NCI-H524 (cell line): ENCODE measurements around the gene AZU1.

ENCODE experiments used
- DNase-seq, 2 experiments: peaks; one replicate each; lab custom pipeline; 2025; lab: John Stamatoyannopoulos, UW

Gene AZU1

DNA sequence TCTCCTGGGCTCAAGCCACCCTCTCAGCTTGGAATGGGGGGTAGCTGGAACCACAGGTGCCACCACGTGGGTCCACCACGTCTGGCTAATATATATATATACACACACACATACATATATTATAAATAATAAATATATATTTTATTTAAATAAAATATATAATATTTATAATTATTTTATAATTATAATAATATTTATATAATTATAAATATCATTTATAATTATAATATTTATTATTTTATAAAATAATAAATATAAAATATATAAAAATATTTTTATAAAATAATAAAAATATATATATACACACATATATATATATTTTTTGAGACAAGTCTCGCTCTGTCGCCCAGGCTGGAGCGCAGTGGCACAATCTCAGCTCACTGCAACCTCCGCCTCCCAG lies 26.9 kb downstream of the AZU1 start:
- no peak for DNase-seq

DNA sequence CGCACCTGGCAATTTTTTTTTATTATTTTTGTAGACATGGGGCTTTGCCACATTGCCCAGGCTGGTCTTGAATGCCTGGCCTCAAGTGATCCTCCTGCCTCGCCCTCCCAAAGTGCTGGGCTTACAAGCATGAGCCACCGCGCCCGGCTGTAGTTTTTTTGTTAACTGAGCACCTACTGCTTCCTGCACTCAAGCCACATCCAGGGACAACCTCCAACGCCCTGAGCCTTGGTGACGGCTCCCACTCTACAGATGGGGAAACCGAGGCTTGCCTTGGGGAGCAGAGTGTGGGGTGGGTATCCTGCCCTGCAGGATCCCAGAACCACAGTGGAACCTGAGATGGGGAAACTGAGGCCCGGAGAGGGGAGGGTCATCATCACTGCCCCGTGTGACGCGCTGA lies 27.5 kb downstream of the AZU1 start:
- DNase-seq = no peak

DNA sequence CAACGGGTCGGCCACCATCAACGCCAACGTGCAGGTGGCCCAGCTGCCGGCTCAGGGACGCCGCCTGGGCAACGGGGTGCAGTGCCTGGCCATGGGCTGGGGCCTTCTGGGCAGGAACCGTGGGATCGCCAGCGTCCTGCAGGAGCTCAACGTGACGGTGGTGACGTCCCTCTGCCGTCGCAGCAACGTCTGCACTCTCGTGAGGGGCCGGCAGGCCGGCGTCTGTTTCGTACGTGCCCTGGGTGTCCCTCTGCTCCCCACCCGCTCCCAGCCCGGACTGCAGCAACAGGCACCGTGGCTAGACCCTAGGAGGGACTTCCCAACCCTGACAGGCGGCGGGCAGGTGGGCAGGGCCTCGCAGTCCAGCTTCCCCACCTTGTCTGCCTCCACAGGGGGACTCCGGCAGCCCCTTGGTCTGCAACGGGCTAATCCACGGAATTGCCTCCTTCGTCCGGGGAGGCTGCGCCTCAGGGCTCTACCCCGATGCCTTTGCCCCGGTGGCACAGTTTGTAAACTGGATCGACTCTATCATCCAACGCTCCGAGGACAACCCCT lies 28.0 kb downstream of the AZU1 start:
- no peak for DNase-seq

DNA sequence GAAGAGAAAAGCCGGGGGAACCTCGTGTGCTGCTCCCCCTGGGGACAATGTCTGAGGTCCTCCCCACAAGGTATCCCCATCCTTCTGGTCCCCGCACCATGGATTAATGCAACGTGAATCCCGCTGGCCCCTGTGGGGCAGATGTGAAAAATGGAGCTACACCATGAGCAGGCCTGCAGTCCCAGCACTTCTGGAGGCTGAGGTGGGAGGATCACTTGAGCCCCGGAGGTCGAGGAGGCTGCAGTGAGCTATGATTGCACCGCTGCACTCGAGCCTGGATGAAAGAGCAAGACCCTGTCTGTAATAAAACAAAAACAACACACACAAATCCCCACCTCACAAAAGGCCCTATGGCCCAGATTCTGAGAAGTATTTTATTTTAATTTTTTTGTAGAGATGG lies 30.6 kb downstream of the AZU1 start:
- no peak for DNase-seq

DNA sequence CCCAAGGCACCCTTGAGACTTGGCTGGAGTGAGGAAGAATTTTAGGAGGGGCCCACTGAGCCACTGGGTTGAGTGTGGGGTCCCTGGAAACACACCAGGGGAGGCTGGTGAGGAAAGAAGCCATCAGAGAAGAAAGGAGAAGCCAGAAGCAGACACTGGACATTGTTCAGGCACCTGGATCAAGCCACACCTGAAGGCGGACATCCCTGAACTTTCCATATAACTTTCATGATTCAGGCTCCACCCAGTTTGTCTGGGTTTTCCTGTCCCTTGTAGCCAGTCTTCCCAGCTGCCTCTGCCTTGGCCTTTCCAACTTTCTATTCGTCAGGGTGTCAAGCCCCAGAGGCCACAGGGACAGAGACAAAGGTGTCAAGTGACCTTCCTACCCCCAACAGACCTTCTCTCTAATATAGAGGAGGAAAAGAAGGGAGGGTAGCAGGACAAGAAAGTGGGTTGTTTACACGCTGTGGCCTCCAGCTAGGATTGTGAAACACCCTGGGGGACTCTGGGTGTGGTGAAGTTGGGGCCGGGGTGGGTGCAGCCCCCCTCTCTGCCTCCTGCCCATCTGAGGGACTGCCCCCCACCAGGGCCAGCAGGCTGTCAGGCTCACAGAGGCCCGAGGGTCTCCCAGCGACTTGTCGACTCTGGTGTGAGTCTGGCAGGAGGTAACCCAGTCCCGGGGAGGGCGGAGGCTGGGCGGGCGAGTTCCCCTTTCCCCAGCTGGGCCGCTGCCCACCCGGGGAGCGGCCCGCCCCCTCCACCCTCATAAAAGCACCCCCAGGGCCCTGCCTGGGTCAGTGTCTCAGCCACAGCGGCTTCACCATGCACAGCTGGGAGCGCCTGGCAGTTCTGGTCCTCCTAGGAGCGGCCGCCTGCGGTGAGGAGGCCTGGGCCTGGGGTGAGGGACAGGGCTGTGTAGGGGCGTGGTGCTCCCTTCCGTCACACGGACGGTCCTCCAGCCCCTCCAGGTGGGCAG lies 31.5 kb downstream of the AZU1 start, which contains the start of gene CFD:
CFD (plus strand) TSS at position 797 of the 976 bp plus-strand sequence; CDS start at position 823, 26 bp downstream.
- no peak for DNase-seq

DNA sequence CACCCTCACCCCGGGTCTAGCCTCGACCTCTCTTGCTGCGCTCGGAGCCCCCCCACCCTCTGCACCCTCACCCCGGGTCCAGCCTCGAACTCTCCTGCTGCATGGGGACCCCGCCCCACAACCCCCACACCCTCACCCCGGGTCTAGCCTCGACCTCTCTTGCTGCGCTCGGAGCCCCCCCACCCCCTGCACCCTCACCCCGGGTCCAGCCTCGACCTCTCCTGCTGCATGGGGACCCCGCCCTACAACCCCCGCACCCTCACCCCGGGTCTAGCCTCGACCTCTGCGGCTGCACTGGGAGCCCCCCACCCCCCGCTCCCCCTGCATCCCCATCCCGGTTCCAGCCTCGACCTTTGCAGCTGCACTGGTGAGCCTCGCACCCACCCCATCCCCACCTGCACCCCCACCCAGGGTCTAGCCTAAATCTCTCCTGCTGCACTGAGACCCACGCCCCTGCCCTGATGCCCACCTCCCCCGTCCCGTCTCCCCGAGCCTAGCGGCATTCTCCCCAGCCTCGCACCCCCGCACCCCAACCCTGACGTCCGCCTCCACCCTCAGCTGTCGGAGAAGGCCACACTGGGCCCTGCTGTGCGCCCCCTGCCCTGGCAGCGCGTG lies 33.6 kb downstream of the AZU1 start:
- DNase-seq = no peak

DNA sequence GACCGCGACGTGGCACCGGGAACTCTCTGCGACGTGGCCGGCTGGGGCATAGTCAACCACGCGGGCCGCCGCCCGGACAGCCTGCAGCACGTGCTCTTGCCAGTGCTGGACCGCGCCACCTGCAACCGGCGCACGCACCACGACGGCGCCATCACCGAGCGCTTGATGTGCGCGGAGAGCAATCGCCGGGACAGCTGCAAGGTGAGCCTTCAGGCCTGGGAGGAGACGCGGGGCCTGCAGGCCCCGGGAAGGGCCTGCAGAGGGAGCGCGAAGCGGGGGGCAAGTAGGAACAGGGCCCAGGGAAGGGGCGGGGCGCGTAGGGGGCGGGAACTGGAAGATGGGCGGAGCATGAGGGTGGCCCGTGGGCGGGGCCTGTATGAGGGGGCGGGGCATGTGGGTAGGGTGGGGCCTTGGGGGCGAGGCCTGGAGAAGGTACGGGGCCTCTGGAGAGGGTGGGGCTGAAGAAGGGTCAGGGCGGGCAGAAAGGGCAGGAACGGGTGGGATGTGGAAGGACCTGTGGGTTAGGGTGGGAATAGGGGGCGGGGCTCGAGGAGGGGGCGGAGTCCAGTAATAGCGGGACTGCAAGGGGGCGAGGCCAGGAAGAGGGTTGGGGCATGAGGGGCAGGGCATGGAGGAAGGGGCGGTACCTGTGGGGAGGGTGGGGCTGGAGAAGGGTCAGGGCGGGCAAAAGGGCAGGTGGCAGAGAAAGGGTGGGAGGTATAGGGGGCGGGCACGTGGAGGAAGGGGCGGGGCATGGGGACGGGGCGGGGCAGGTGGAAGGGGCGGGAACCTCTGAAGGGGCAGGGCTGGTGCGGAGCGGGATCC lies 34.3 kb downstream of the AZU1 start:
- peak; percentile 24 to 69 for DNase-seq

DNA sequence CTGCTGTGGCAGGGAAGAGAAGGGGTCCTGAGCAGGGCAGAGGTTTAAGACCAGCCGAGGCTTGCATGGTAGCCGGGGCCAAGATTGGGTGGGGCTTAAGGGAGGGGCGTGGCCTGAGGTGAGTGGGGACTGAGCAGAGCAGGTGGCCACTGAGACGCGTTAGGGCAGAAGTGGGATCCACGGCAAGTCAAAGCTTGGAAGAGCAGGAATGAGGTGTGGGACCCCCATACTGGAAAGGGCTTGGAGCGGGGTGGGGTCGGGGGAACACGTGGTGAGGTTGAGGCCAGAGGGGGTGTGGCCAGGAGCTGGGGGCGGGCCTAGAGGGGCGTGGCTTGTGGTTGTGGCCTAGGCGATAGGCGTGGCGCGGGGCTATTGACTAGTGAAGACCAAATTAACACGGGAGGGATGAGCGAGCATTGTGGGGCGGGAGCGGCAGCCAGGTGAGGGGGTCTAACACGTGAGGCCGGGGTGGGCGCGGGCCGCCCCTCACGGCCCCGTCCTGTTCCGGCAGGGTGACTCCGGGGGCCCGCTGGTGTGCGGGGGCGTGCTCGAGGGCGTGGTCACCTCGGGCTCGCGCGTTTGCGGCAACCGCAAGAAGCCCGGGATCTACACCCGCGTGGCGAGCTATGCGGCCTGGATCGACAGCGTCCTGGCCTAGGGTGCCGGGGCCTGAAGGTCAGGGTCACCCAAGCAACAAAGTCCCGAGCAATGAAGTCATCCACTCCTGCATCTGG lies 35.1 kb downstream of the AZU1 start:
- peak; percentile 37 to 73 for DNase-seq

DNA sequence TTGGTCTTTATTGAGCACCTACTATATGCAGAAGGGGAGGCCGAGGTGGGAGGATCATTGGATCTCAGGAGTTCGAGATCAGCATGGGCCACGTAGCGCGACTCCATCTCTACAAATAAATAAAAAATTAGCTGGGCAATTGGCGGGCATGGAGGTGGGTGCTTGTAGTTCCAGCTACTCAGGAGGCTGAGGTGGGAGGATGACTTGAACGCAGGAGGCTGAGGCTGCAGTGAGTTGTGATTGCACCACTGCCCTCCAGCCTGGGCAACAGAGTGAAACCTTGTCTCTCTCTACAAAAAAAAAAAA lies 35.6 kb downstream of the AZU1 start:
- DNase-seq = no peak

DNA sequence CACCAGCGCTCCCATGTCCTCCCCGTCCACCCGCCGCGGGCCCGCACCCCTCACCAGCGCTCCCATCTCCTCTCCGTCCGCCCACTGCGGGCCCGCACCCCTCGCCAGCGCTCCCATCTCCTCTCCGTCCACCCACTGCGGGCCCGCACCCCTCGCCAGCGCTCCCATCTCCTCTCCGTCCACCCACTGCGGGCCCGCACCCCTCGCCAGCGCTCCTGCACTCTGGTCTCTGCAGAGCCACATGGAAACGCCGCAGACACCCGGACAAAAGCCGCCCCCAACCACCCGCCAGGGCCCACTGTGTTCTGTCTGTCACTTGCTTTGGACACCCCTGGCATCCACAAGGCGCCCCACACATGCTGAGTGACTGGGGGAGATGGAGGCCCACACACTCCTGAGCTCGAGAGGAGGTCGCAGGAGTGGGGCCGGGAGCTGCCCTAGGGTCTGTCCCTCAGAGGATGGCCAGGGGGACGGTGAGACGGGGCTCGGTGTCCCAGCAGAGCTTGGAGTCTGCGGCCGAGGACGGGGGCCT lies 39.2 kb downstream of the AZU1 start:
- DNase-seq = no peak

DNA sequence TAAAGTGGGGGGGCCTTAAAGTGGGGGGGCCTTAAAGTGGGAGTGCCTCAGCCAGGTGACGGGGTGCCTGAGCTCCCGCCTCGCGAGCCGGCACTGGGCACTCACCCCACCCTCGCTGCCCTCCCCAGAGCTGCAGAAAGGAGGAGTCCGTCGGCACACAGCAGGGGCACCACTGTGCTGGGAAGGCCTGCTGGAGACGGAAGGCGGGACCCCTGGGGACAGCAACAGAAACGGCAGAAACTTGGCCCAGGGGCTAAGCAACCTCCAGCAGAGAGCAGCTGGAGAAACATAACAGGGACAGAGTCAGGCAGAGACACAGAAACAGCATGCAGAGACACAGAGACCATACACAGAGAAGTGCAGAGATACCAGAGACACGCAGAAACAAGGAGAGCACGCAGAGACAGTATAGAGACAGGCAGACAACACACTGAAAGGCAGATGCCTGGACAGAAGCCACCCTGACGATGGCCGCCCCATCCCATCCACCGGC lies 39.7 kb downstream of the AZU1 start:
- no peak for DNase-seq

DNA sequence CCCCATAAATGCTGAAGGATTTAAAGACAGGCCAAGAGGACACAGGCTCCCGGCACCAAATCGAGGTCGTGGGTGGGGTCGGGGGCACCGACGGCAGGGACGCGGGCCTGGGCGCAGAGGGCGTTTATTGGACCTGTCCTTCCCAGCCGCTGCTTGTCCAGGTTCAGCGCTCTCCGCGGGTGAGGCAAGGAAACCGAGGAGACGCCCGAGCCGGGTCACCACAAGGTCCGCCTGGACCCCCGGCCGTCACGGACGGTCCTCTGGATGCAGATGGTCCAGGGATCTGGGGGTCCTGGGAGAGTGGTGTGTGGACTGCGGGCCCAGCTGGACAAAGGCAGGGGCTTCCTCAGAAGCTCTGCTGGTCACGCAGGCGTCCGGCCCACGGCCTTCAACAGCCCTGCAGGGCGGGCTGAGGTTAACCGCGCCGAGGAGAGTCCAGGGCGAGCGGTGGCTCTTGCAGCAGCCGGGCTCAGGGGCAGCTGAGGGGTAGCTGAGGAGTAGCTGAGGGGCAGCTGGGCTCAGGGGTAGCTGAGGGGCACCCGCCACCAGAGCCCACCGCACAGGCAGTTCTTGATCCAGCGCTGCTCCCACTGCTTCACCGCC lies 40.3 kb downstream of the AZU1 start:
- DNase-seq = no peak

DNA sequence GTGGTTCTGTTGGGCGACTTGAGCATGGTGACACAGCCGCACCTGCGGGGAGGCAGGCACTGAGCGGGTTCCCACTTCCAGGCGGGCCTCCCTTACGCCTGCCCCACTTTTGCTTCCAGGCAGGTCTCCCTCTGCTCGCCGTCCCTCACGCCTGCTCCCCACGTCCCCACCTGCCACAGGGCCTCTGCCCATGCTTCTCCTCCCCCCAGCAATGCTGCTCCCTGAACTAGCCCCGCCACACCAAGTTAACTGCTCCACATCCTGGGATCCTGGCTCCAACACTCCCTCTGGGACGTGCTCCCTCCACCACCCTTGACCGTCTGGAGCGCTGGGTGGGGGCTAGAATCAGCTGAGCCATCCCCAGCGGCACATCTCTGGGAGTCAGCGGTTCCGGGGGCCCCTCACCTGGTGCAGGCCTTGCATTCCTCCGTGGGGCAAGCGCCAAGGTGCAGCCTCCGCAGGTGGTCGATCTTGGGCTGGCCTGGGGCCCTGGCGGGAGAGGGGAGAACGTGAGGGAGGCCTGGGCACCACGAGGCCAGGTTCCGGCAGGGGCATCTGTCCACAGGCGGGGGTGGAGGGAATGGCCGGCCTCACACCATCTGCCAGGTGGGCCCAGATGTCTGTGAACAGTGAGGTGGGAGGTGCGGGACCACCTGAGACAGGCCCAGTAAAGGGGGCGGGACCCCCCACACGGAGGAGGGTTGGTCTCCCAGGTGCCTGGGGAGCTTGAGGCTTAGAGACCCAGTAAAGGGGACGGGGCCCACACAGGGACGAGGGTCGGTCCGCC lies 41.0 kb downstream of the AZU1 start:
- no peak for DNase-seq

DNA sequence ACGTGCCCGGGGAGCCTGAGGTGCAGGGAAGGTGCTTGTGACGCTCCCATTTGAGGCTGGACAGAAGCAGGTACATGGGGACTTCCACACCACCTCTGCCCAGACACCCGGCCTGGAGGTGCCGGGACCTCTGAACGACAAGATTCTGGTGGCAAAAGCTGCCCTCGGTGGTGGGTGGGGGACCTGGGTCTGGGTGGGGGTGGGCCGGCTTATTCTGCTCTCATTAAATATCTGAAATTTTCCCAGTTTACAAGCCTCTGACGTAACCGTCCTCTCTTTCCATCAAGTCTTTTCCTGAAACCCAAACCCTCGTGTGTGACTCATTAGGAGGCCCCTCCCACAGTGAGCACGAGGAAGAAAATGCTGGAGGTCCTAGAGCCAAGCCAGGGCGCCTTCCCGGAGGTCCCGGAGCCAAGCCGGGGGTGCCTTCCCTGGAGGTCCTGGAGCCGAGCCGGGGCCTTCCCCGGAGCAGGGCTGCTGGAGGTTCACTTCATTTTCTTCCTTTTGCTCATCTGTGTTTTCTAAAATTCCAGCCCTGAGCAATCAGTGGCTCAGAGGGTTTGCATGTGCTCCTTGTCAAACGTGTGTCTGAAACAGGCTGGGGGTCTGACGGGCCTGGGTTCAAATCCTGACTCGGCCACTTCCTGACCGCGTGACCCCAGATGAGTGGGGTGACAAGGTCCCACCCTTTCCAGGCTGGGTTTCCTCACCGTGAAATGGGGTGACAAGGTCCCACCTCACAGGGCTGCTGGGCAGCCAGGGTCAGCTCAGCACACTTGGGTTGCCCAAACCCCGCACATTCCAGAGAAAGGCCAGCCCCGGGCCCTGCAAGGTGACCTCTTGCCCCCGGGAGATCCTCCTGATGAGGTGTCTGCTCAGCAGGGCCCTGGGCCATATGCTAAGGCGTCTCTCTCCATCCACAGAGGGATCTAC lies 41.9 kb downstream of the AZU1 start:
- DNase-seq = no peak

DNA sequence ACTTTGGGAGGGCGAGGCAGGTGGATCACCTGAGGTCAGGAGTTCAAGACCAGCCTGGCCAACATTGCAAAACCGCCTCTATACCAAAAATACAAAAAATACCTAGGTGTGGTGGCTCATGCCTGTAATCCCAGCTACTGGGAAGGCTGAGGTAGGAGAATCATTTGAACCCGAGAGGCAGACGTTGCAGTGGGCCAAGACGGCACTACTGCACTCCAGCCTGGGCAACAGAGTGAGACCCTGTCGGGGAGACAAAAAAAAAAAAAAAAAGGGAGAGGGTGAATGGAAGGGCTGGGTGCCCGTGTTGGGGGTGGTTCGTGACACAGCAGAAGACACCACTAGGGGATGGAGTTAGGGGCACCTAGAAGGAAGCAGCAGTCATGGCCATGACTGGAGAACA lies 42.7 kb downstream of the AZU1 start:
- DNase-seq = no peak

DNA sequence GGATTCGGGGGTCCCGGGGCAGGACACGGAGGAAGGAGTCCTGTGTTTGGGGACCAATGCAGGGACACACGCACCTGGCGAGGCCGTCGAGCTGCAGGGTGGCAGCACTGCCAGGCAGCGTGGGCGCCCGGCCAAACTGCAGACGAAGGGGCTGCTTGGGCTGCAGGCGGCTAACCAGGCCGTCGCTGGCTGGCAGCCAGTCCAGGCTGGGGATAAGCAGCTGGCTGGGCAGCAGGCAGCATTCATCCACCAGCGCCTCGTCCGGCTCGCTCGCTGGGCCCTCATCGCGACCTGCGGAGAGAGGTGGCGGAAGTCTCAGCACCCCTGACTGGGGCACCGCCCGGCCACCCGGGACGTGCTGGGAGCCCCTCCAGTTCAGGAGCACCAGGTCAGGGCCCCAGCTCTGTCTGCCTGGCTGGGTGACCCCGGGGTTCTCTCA lies 43.3 kb downstream of the AZU1 start:
- no peak for DNase-seq

DNA sequence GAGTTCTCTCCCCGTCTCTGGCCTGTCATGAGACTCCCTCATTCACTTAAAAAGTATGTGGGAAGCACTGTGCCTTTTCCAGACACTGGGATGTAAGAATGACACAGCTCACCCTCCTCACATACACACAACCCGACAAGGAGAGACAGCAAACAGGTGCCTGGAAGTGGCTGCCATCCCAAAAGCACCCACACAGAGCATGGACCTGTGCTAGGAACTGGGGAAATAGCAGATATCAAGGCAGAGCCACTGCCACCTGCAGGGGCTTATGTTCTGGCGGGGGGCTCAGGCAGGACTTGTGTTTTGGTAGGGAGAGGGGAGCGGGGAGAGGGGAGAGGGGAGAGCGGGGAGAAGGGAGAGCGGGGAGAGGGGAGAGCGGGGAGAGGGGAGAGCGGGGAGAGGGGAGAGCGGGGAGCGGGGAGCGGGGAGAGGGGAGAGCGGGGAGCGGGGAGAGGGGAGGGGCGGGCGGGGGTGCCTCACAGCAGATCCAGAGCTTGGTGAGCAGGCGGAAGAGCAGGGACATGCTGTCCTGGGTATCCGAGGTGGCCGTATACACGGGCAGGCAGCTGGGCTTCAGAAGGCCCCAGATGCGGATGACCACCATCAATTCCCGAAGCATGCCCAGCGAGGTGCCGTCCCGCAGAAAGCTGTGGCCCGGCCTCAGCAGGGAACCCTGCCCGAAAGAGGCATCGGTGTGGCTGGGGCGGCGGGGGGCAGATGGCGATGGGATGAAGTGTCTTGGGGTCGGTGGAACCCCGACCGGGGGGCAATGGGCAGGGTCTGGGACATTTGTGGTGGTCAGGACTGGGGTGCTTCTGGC lies 44.0 kb downstream of the AZU1 start:
- DNase-seq = no peak
